Muscle layer of colon (tissue), 2 donors: ENCODE measurements around the gene KLF13.

Source experiments
- H3K27ac ChIP-seq: one replicate; pipeline ENCODE4 v1.7.0; 2013; ENCODE audit warnings: low read depth, mild to moderate bottlenecking, low read length, moderate library complexity
- H3K27me3 ChIP-seq, 2 donors: one replicate each; pipeline ENCODE4 v1.7.0; 2013; ENCODE audit warnings: low read length in 2 of 2, mild to moderate bottlenecking in 2 of 2; ENCODE audit not compliant: insufficient read depth in 2 of 2, control insufficient read depth in 1 of 2
- H3K36me3 ChIP-seq: one replicate; pipeline ENCODE4 v1.7.0; 2013; ENCODE audit warnings: mild to moderate bottlenecking, low read length; ENCODE audit not compliant: insufficient read depth
- H3K4me1 ChIP-seq: one replicate; pipeline ENCODE4 v1.7.0; 2013; ENCODE audit warnings: mild to moderate bottlenecking, low read length; ENCODE audit not compliant: insufficient read depth
- H3K4me3 ChIP-seq, 2 donors: one replicate each; pipeline ENCODE4 v1.7.0; 2013; ENCODE audit warnings: low read length in 2 of 2, low read depth in 1 of 2, mild to moderate bottlenecking in 1 of 2, moderate library complexity in 1 of 2
- H3K9ac ChIP-seq: one replicate; pipeline ENCODE4 v1.7.0; 2013; ENCODE audit warnings: low read length
- H3K9me3 ChIP-seq: one replicate; pipeline ENCODE4 v1.7.0; 2013; ENCODE audit warnings: mild to moderate bottlenecking, low read length
- donor health status: abdominal sarcoma.
- donor health status: Adenocarcinoma of cecum.

Gene KLF13

GRCh38 chr15:31397851-31398661 is 71.4 kb downstream of the KLF13 start:
- Histone ChIP-seq H3K4me3 (no peak overlapping the region), H3K9me3 (no peaks in the 10 kb centered on the region), H3K27ac (no peak overlapping the region), H3K27me3 (no peaks in the 10 kb centered on the region), H3K9ac (no peak overlapping the region), H3K4me1 (peaks cover 6% of the 10 kb centered on the region), H3K36me3 (no peaks in the 10 kb centered on the region)

DNA sequence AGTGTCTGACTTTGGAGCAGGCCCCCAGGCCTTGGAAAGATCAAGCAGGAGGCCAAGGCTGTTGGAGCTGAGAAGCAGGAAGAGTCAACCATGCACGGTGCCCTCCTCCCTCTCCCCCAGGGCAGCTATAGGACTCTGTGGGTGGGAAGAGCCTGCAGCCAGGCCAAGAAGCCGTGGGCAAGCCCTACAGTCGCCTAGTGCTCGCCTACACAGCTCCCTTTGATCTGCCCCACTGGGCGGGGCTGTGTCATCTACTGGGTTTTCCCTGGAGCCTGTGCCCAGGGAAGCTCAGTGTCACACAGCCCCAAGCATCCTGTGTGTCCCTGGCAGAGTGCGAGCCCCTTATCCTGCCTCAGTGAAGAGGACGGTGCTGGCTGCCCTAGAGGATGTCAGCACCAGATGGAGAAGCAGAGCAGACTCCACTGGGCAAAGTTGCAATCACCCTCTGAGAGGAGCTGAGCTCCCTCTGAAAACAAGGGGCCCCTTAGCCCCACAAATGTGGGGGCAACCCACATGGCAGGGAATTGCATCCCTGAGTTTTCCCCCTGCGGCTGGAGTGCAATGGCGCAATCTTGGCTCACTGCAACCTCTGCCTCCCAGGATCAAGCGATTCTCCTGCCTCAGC is 72.2 kb downstream of the KLF13 start:
- no peak overlapping the region for H3K27ac ChIP-seq
- no peaks in the 10 kb centered on the region for H3K9me3 ChIP-seq
- no peaks in the 10 kb centered on the region for H3K27me3 ChIP-seq
- H3K9ac ChIP-seq: no peak overlapping the region
- peaks cover 6% of the 10 kb centered on the region for H3K4me1 ChIP-seq
- H3K4me3 ChIP-seq: no peak overlapping the region
- no peaks in the 10 kb centered on the region for H3K36me3 ChIP-seq

- Histone ChIP-seq H3K27me3 (no peaks in the 10 kb centered on the region), H3K4me3 (no peak overlapping the region), H3K36me3 (no peaks in the 10 kb centered on the region), H3K4me1 (peaks cover 6% of the 10 kb centered on the region), H3K9ac (no peak overlapping the region), H3K27ac (no peak overlapping the region), H3K9me3 (no peaks in the 10 kb centered on the region)
Measured at GRCh38 chr15:31399544-31400171, 73.0 kb downstream of the KLF13 start.

DNA sequence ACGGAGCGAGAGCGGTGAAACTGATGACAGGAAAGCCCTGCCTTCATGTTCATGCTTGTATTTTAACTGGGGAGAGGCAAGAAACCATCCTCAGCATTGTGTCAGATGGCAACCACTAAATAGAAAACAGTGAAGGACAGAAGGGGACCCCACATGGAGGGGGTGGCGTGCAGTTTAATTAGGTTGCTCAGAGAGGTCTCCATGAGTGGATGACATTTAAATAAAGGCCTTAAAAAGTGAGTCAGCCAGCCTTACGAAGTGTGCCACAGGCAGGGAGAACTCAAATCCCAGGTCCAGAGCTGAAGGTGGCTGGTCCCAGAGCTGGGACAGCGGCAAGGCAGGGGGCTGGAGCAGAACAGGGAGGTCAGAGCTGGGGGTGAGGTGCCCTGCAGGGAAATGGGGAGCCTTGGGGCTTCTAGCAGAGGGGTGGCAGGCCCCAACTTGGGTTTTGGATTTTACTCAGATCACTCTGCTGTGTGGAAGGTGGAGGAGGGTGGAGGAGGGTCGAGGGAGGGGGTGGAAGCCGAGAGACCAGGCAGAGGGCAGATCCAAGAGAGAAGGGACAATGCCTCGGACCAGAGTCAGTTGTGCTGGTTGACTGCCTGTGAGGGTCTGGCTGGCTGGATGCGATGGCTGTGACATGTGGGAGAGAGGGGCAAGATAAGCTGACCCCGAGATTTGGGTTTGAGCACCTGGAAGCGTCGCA is 73.7 kb downstream of the KLF13 start:
- Histone ChIP-seq H3K36me3 (no peaks in the 10 kb centered on the region), H3K4me3 (no peak overlapping the region), H3K9ac (no peak overlapping the region), H3K27ac (no peak overlapping the region), H3K27me3 (no peaks in the 10 kb centered on the region), H3K4me1 (peaks cover 6% of the 10 kb centered on the region), H3K9me3 (no peaks in the 10 kb centered on the region)

DNA sequence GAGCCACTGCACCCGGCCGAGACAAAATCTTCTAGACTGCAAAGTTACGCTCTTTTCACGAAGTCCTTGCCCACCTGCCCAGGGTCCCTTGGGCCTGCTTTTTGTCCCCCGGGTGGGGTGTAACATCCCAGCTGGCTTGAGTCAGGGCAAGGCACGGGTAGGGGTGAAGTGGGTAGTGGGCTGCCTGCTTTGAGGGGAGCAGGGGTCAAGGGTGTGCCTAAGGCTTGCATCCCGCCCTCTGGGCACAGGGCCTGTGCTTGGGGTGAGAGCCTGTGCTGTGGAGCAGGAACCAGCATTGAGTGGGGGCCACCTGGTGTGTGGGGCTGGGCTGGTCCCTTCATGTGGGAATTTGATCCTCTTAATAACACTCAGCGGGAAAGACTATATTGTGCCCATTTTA is 74.6 kb downstream of the KLF13 start:
- Histone ChIP-seq H3K27ac (no peak overlapping the region), H3K4me1 (peaks cover 6% of the 10 kb centered on the region), H3K9me3 (no peaks in the 10 kb centered on the region), H3K4me3 (no peak overlapping the region), H3K27me3 (no peaks in the 10 kb centered on the region), H3K9ac (no peak overlapping the region), H3K36me3 (no peaks in the 10 kb centered on the region)

- no peaks in the 10 kb centered on the region for H3K9me3 ChIP-seq
- no peak overlapping the region for H3K9ac ChIP-seq
- no peaks in the 10 kb centered on the region for H3K36me3 ChIP-seq
- no peak overlapping the region for H3K4me3 ChIP-seq
- no peaks in the 10 kb centered on the region for H3K27me3 ChIP-seq
- no peak overlapping the region for H3K27ac ChIP-seq
- peaks cover 6% of the 10 kb centered on the region for H3K4me1 ChIP-seq
Measured at GRCh38 chr15:31402003-31402402, 75.4 kb downstream of the KLF13 start.

GRCh38 chr15:31402511-31403056 is 75.9 kb downstream of the KLF13 start:
- Histone ChIP-seq H3K27me3 (no peaks in the 10 kb centered on the region), H3K9ac (no peak overlapping the region), H3K9me3 (no peaks in the 10 kb centered on the region), H3K27ac (no peak overlapping the region), H3K4me1 (peaks cover 2% of the 10 kb centered on the region), H3K4me3 (no peak overlapping the region), H3K36me3 (no peaks in the 10 kb centered on the region)

GRCh38 chr15:31403096-31403495 is 76.5 kb downstream of the KLF13 start:
- Histone ChIP-seq H3K4me3 (no peak overlapping the region), H3K4me1 (no peaks in the 10 kb centered on the region), H3K36me3 (no peaks in the 10 kb centered on the region), H3K27ac (no peak overlapping the region), H3K9ac (no peak overlapping the region), H3K27me3 (no peaks in the 10 kb centered on the region), H3K9me3 (no peaks in the 10 kb centered on the region)

GRCh38 chr15:31403606-31404005 is 77.0 kb downstream of the KLF13 start:
- Histone ChIP-seq H3K9ac (no peak overlapping the region), H3K4me1 (no peaks in the 10 kb centered on the region), H3K9me3 (no peaks in the 10 kb centered on the region), H3K27ac (no peak overlapping the region), H3K27me3 (no peaks in the 10 kb centered on the region), H3K4me3 (no peak overlapping the region), H3K36me3 (no peaks in the 10 kb centered on the region)

- H3K27me3 ChIP-seq: no peaks in the 10 kb centered on the region
- no peaks in the 10 kb centered on the region for H3K36me3 ChIP-seq
- no peak overlapping the region for H3K9ac ChIP-seq
- H3K4me3 ChIP-seq: no peak overlapping the region
- H3K27ac ChIP-seq: no peak overlapping the region
- no peaks in the 10 kb centered on the region for H3K4me1 ChIP-seq
- no peaks in the 10 kb centered on the region for H3K9me3 ChIP-seq
Measured at GRCh38 chr15:31404345-31404744, 77.7 kb downstream of the KLF13 start.
